Endothelial cell of umbilical vein (primary cell): ENCODE data around the gene FNDC3A. TPM values are rescaled to one million over a fixed set of nuclear protein-coding genes. Genes with fewer than 3 reads are reported as not detected.

Experiments
- BruUV-seq: library from RNA; stranded (reverse); fragments of 400-500 nt; replicated peaks from 2 replicates; lab custom pipeline; 2021; lab: Mats Ljungman, UMichigan
- CTCF ChIA-PET: fragments of 300-600, 350-600 bp; sonication (Branson Sonifier 250); formaldehyde crosslinking; loops from one replicate; lab custom pipeline; 2021; ENCODE audit warnings: antibody characterized with exemption, inconsistent platforms; lab: Charles Lee
- POLR2A ChIA-PET: fragments of 300-600, 350-600 bp; sonication (Branson Sonifier 250); formaldehyde crosslinking; loops from one replicate; lab custom pipeline; 2021; ENCODE audit warnings: antibody characterized with exemption, inconsistent platforms; lab: Charles Lee
- DNase-seq: peaks from one replicate; pipeline ENCODE4 v3.0.0-alpha.2; 2011; ENCODE audit warnings: low read depth, low spot score
- FAIRE-seq: peaks from 2 replicates; lab custom pipeline; 2011; peaks lifted over from hg19 to GRCh38; lab: Jason Lieb, UNC
- H2AFZ ChIP-seq: 2 replicates; pipeline ENCODE4 v1.6.0; 2012; ENCODE audit warnings: low read depth, low read length, control low read depth, inconsistent platforms
- H3K27ac ChIP-seq: 2 replicates; pipeline ENCODE4 v1.5.1; 2011; ENCODE audit warnings: low read depth, mild to moderate bottlenecking, control low read depth, low read length, moderate library complexity; ENCODE audit not compliant: insufficient read depth
- H3K27me3 ChIP-seq, 2 experiments: 2 replicates each; pipeline versions ENCODE4 v1.6.0 to v1.6.1; 2011; ENCODE audit warnings: low read length in 2 of 2, mixed read lengths in 1 of 2; ENCODE audit not compliant: control insufficient read depth in 2 of 2, insufficient read depth in 2 of 2
- H3K36me3 ChIP-seq, 2 experiments: 2 replicates in 1 of 2; 3 replicates in 1 of 2; pipeline ENCODE4 v1.5.1; 2011; ENCODE audit warnings: low read length in 2 of 2, mild to moderate bottlenecking in 1 of 2, moderate library complexity in 1 of 2; ENCODE audit not compliant: control insufficient read depth in 2 of 2, insufficient read depth in 2 of 2; ENCODE audit errors: extremely low read depth in 1 of 2
- H3K4me1 ChIP-seq: 3 replicates; pipeline ENCODE4 v1.5.1; 2011; ENCODE audit warnings: mild to moderate bottlenecking, low read length; ENCODE audit not compliant: control insufficient read depth, insufficient read depth; ENCODE audit errors: extremely low read depth
- H3K4me2 ChIP-seq: 2 replicates; pipeline ENCODE4 v1.6.1; 2011; ENCODE audit warnings: low read length, control low read depth, mixed read lengths; ENCODE audit not compliant: insufficient read depth
- H3K4me3 ChIP-seq, 3 experiments: fragments of 200-600 bp in 1 of 3; sonication (generic), shearing (Covaris generic) in 1 of 3; replicated peaks in 1 of 3; 2 replicates each; pipeline ENCODE4 v1.5.1; 2011 to 2016; ENCODE audit warnings: control low read depth in 3 of 3, low read length in 3 of 3, mild to moderate bottlenecking in 2 of 3, inconsistent platforms in 1 of 3, low read depth in 1 of 3, moderate library complexity in 1 of 3; ENCODE audit not compliant: insufficient read depth in 1 of 3
- H3K79me2 ChIP-seq: 2 replicates; pipeline ENCODE4 v1.6.0; 2012; ENCODE audit warnings: low read length, inconsistent platforms; ENCODE audit not compliant: control insufficient read depth, insufficient read depth
- H3K9ac ChIP-seq: replicated peaks from 2 replicates; pipeline ENCODE3; 2011; ENCODE audit warnings: low read length, control low read depth; ENCODE audit not compliant: insufficient read depth; ENCODE audit errors: extremely low read depth
- H3K9me1 ChIP-seq: replicated peaks from 3 replicates; pipeline ENCODE4 v1.6.0; 2011; ENCODE audit warnings: mild to moderate bottlenecking, low read length; ENCODE audit not compliant: control insufficient read depth, insufficient read depth; ENCODE audit errors: extremely low read depth
- H3K9me3 ChIP-seq: replicated peaks from 2 replicates; pipeline ENCODE4 v1.5.1; 2012; ENCODE audit warnings: low read length, inconsistent platforms; ENCODE audit not compliant: control insufficient read depth, insufficient read depth
- H4K20me1 ChIP-seq: replicated peaks from 2 replicates; pipeline ENCODE3; 2011; ENCODE audit warnings: mild to moderate bottlenecking, low read length; ENCODE audit not compliant: control insufficient read depth, insufficient read depth; ENCODE audit errors: extremely low read depth
- CTCF ChIP-seq, 2 donors: IDR thresholded peaks; 1 replicate in 1 of 2; 2 replicates in 1 of 2; pipeline ENCODE4 v1.5.1; 2011; ENCODE audit warnings: low read length in 2 of 2, mild to moderate bottlenecking in 2 of 2, moderate library complexity in 2 of 2, control low read depth in 1 of 2, inconsistent platforms in 1 of 2, low read depth in 1 of 2; ENCODE audit not compliant: insufficient read depth in 1 of 2; ENCODE audit errors: extremely low read depth in 1 of 2
- EZH2 ChIP-seq: IDR thresholded peaks from 2 replicates; pipeline ENCODE4 v1.6.1; 2012; ENCODE audit warnings: borderline replicate concordance, low read depth, mild to moderate bottlenecking, moderate library complexity, low read length, inconsistent platforms; ENCODE audit not compliant: severe bottlenecking
- FOS ChIP-seq: IDR thresholded peaks from 2 replicates; pipeline ENCODE4 v1.6.1; 2011; ENCODE audit warnings: mild to moderate bottlenecking, low read length, moderate library complexity, borderline replicate concordance; ENCODE audit not compliant: insufficient read depth
- GATA2 ChIP-seq: IDR thresholded peaks from 2 replicates; pipeline ENCODE4 v1.7.0; 2011; ENCODE audit warnings: low read depth, mild to moderate bottlenecking, moderate library complexity, mixed read lengths, low read length; ENCODE audit not compliant: insufficient read length, insufficient read depth
- JUN ChIP-seq: IDR thresholded peaks from 2 replicates; pipeline ENCODE4 v1.6.1; 2011; ENCODE audit warnings: borderline replicate concordance, low read depth; ENCODE audit not compliant: insufficient read length, insufficient read depth
- MAX ChIP-seq: IDR thresholded peaks from 2 replicates; pipeline ENCODE4 v1.6.1; 2011; ENCODE audit not compliant: insufficient read depth, insufficient read length
- MYC ChIP-seq: IDR thresholded peaks from one replicate; pipeline ENCODE4 v1.6.1; 2011; ENCODE audit warnings: mild to moderate bottlenecking, low read depth, low read length
- POLR2A ChIP-seq: IDR thresholded peaks from 2 replicates; pipeline ENCODE4 v1.6.1; 2012; ENCODE audit warnings: low read depth, mild to moderate bottlenecking, control low read depth, low read length
- POLR2AphosphoS5 ChIP-seq: IDR thresholded peaks from 2 replicates; pipeline ENCODE4 v1.6.1; 2012; ENCODE audit warnings: low read depth, mild to moderate bottlenecking, control low read depth, low read length, moderate library complexity; ENCODE audit not compliant: insufficient read depth
- dilution Hi-C: fragments of 300-500 bp; cut with MboI; formaldehyde crosslinking; loops from one replicate; pipeline ENCODE4 v1.15.0; 2019; ENCODE audit warnings: low sequenced_read_pairs; ENCODE audit not compliant: extremely low pct_ligation_motif_present
- intact Hi-C: fragments of 100-400 bp; cut with micrococcal nuclease; formaldehyde crosslinking; loops from one replicate; pipeline ENCODE4 v1.10.0; 2022
- polyA plus RNA-seq, 4 experiments: library from polyadenylated mRNA; depleted of rRNA in 3 of 4; stranded (reverse) in 3 of 4; unstranded in 1 of 4; fragments of >200 nt; gene quantifications; 2 replicates each; pipeline versions ENCODE4 v1.2.1 to v1.2.3, GENCODE V29; 2011 to 2012; ENCODE audit warnings: missing spikeins in 1 of 4
- total RNA-seq: library from RNA; stranded (reverse); gene quantifications from 2 replicates; pipeline ENCODE4 v1.2.3, GENCODE V29; 2021

The FNDC3A gene
- total and polyA plus RNA-seq, 2 donors (not counting 3 experiments of a cell fraction or from before 2014, with no cell fraction given): 26.3 to 50.8 TPM

- dilution Hi-C loops: no loop called here
Measured at GRCh38 chr13:49063497-49063896, 87.8 kb downstream of the FNDC3A start.

GRCh38 chr13:49064476-49064875, 88.8 kb downstream of the FNDC3A start:
- Histone ChIP-seq H3K27ac (no peak overlapping the region), H2AFZ (no peak overlapping the region), H3K36me3 (no peaks in the 10 kb centered on the region), H4K20me1 (no peaks in the 10 kb centered on the region), H3K79me2 (no peaks in the 10 kb centered on the region), H3K9ac (no peak overlapping the region), H3K27me3 (no peaks in the 10 kb centered on the region), H3K4me3 (no peak overlapping the region), H3K9me1 (no peaks in the 10 kb centered on the region), H3K4me2 (no peak overlapping the region), H3K4me1 (peaks cover 22% of the 10 kb centered on the region), H3K9me3 (no peaks in the 10 kb centered on the region)
- no peak for DNase-seq
- POLR2A ChIA-PET: no interaction called here
- CTCF ChIA-PET: no interaction called here
- intact Hi-C loops: loop anchor here (5.0 kb wide), 1 partner anchor 33 kb away; no protein-coding TSS in a partner anchor
- FAIRE-seq: no peak
- no TSS peak for BruUV-seq
- dilution Hi-C loops: no loop called here
- TF ChIP-seq EZH2 (no peak), MYC (no peak), CTCF (IDR thresholded peaks at IDR 0.05; ENCODE audit: extremely low read depth in 1 of 2, insufficient read depth in 1 of 2, low read depth in 1 of 2, low read length in 2 of 2) (no peak), GATA2 (no peak), MAX (no peak), POLR2AphosphoS5 (no peak), FOS (no peak), POLR2A (no peak), JUN (no peak)

More at GRCh38 chr13:49063497-49063896, 87.8 kb downstream of the FNDC3A start:
- H3K4me2 ChIP-seq: peak overlapping the region; percentile 42
- no peak overlapping the region for H3K9ac ChIP-seq
- peaks cover 22% of the 10 kb centered on the region for H3K4me1 ChIP-seq
- CTCF ChIA-PET: interaction anchor here (1.2 to 1.3 kb wide), 2 partner anchors 24 to 41 kb away, joined by 3 to 4 read pairs; no protein-coding TSS in a partner anchor
- H3K4me3 ChIP-seq: no peak overlapping the region
- H4K20me1 ChIP-seq: no peaks in the 10 kb centered on the region
- no peaks in the 10 kb centered on the region for H3K36me3 ChIP-seq
- no peaks in the 10 kb centered on the region for H3K79me2 ChIP-seq
- TF ChIP-seq POLR2AphosphoS5 (no peak), JUN (no peak), MYC (no peak)
- no peaks in the 10 kb centered on the region for H3K9me3 ChIP-seq
- DNase-seq: peak; percentile 21
- intact Hi-C loops: loop anchor here (5.0 kb wide), 1 partner anchor 34 kb away; no protein-coding TSS in a partner anchor
- H3K9me1 ChIP-seq: no peaks in the 10 kb centered on the region
- no peak for FAIRE-seq
- no TSS peak for BruUV-seq
- POLR2A ChIA-PET: no interaction called here
- H2AFZ ChIP-seq: no peak overlapping the region
- H3K27ac ChIP-seq: no peak overlapping the region
- H3K27me3 ChIP-seq: no peaks in the 10 kb centered on the region
